MM.1S (cell line): ENCODE measurements around the gene ZNF74.

Source experiments
- DNase-seq: peaks from one replicate; pipeline ENCODE4 v3.0.0-alpha.2; 2015
- H2AFZ ChIP-seq: fragments of 300-600 bp; sonication (generic); 2 replicates; pipeline ENCODE4 v1.6.0; 2016; ENCODE audit warnings: antibody characterized with exemption, low read length
- H3F3A ChIP-seq: fragments of 300-600 bp; sonication (generic); 2 replicates; pipeline ENCODE4 v1.6.1; 2016; ENCODE audit warnings: mild to moderate bottlenecking, antibody characterized with exemption, low read length, moderate library complexity, mixed read lengths; ENCODE audit not compliant: insufficient read depth
- H3K27ac ChIP-seq: fragments of 300-600 bp; sonication (generic); 2 replicates; pipeline ENCODE4 v1.5.1; 2016; ENCODE audit warnings: mild to moderate bottlenecking, low read length
- H3K27me3 ChIP-seq: fragments of 300-600 bp; sonication (generic); replicated peaks from 2 replicates; pipeline ENCODE4 v1.6.0; 2016; ENCODE audit warnings: low read length; ENCODE audit not compliant: insufficient read depth
- H3K36me3 ChIP-seq: fragments of 300-600 bp; sonication (generic); replicated peaks from 2 replicates; pipeline ENCODE4 v1.6.1; 2016; ENCODE audit warnings: mild to moderate bottlenecking, low read length, mixed read lengths; ENCODE audit not compliant: insufficient read depth
- H3K4me1 ChIP-seq: fragments of 300-600 bp; sonication (generic); 2 replicates; pipeline ENCODE4 v1.6.1; 2016; ENCODE audit warnings: low read length, mixed read lengths
- H3K4me2 ChIP-seq: fragments of 300-600 bp; sonication (generic); 2 replicates; pipeline ENCODE4 v1.6.0; 2016; ENCODE audit warnings: low read depth, low read length
- H3K4me3 ChIP-seq: fragments of 300-600 bp; sonication (generic); 2 replicates; pipeline ENCODE4 v1.5.1; 2016; ENCODE audit warnings: low read length, mixed read lengths
- H3K79me2 ChIP-seq: fragments of 300-600 bp; sonication (generic); 2 replicates; pipeline ENCODE4 v1.6.1; 2016; ENCODE audit warnings: mixed run types, low read length, mixed read lengths
- H3K9ac ChIP-seq: fragments of 300-600 bp; sonication (generic); 2 replicates; pipeline ENCODE4 v1.6.1; 2016; ENCODE audit warnings: low read length, mixed read lengths
- H3K9me2 ChIP-seq: fragments of 300-600 bp; sonication (generic); replicated peaks from 2 replicates; pipeline ENCODE4 v1.6.1; 2016; ENCODE audit warnings: mild to moderate bottlenecking, low read length, mixed read lengths; ENCODE audit not compliant: insufficient read depth
- H3K9me3 ChIP-seq: fragments of 300-600 bp; sonication (generic); replicated peaks from 2 replicates; pipeline ENCODE4 v1.6.1; 2016; ENCODE audit warnings: mild to moderate bottlenecking, low read length, mixed read lengths; ENCODE audit not compliant: insufficient read depth
- H4K20me1 ChIP-seq: fragments of 300-600 bp; sonication (generic); 2 replicates; pipeline ENCODE4 v1.6.1; 2016; ENCODE audit warnings: mild to moderate bottlenecking, low read length, moderate library complexity, mixed read lengths; ENCODE audit not compliant: insufficient read depth
- CTCF ChIP-seq: fragments of 300-600 bp; sonication (generic); IDR thresholded peaks from 2 replicates; pipeline ENCODE4 v1.5.1; 2016; ENCODE audit warnings: antibody characterized with exemption, low read length, mixed read lengths
- EZH2 ChIP-seq: fragments of 300-600 bp; sonication (generic); optimal IDR thresholded peaks from 2 replicates; pipeline ENCODE3; 2017; ENCODE audit warnings: low read depth, mild to moderate bottlenecking, antibody characterized with exemption, low read length, mixed read lengths
- EZH2phosphoT487 ChIP-seq: fragments of 300-600 bp; sonication (generic); IDR thresholded peaks from 2 replicates; pipeline ENCODE4 v1.6.1; 2018; ENCODE audit warnings: antibody characterized with exemption, low read length

The ZNF74 gene

GRCh38 chr22:20434264-20434751 is 40.4 kb downstream of the ZNF74 start:
- H3K27me3 ChIP-seq: peaks cover 52% of the 10 kb centered on the region
- H3K79me2 ChIP-seq: no peaks in the 10 kb centered on the region

GRCh38 chr22:20434773-20435172 is 40.8 kb downstream of the ZNF74 start:
- Histone ChIP-seq H3K4me2 (no peak overlapping the region), H3K9ac (no peak overlapping the region), H4K20me1 (no peaks in the 10 kb centered on the region), H3K4me3 (no peak overlapping the region), H3F3A (no peaks in the 10 kb centered on the region), H3K27me3 (peaks cover 52% of the 10 kb centered on the region), H3K27ac (no peak overlapping the region), H2AFZ (no peak overlapping the region), H3K4me1 (no peaks in the 10 kb centered on the region), H3K9me2 (no peaks in the 10 kb centered on the region), H3K9me3 (no peaks in the 10 kb centered on the region), H3K36me3 (no peaks in the 10 kb centered on the region), H3K79me2 (no peaks in the 10 kb centered on the region)
- no peak for DNase-seq
- TF ChIP-seq CTCF (no peak), EZH2phosphoT487 (no peak), EZH2 (no peak)

More at GRCh38 chr22:20434264-20434751, 40.4 kb downstream of the ZNF74 start:
- no peaks in the 10 kb centered on the region for H3K36me3 ChIP-seq
- H3K9me3 ChIP-seq: no peaks in the 10 kb centered on the region
- no peaks in the 10 kb centered on the region for H3K4me1 ChIP-seq
- no peak overlapping the region for H3K9ac ChIP-seq
- no peak overlapping the region for H2AFZ ChIP-seq
- no peaks in the 10 kb centered on the region for H3K9me2 ChIP-seq
- no peak overlapping the region for H3K4me3 ChIP-seq
- no peak overlapping the region for H3K4me2 ChIP-seq
- no peak for DNase-seq
- no peak for TF ChIP-seq EZH2
- no peak for TF ChIP-seq EZH2phosphoT487
- TF ChIP-seq CTCF: no peak
- no peak overlapping the region for H3K27ac ChIP-seq
- H4K20me1 ChIP-seq: no peaks in the 10 kb centered on the region
- no peaks in the 10 kb centered on the region for H3F3A ChIP-seq

GRCh38 chr22:20435436-20436306 is 41.7 kb downstream of the ZNF74 start:
- Histone ChIP-seq H3K9ac (no peak overlapping the region), H3K79me2 (no peaks in the 10 kb centered on the region), H3K9me3 (no peaks in the 10 kb centered on the region), H3K4me1 (no peaks in the 10 kb centered on the region), H4K20me1 (no peaks in the 10 kb centered on the region), H3K27me3 (peaks cover 46% of the 10 kb centered on the region), H3K4me2 (no peak overlapping the region), H2AFZ (no peak overlapping the region), H3K9me2 (no peaks in the 10 kb centered on the region), H3K36me3 (no peaks in the 10 kb centered on the region), H3K27ac (no peak overlapping the region), H3K4me3 (no peak overlapping the region), H3F3A (no peaks in the 10 kb centered on the region)
- TF ChIP-seq EZH2phosphoT487 (no peak), EZH2 (no peak), CTCF (no peak)
- DNase-seq: no peak
